Measurements from ENCODE around the gene LRFN4. TPM values are rescaled to one million over a fixed set of nuclear protein-coding genes. Genes with fewer than 3 reads are reported as not detected.

Gene LRFN4
- total RNA-seq, 1 experiment from 2014 or later = 66.7 TPM

- Histone ChIP-seq H4K20me1 (ENCODE audit: control insufficient read depth, insufficient read depth, insufficient read length) (no peaks in the 10 kb centered on the region), H3K18ac (ENCODE audit: insufficient read length, low read depth, low read length) (no peak overlapping the region), H2AK5ac (ENCODE audit: insufficient read length, low read length) (no peak overlapping the region), H2BK12ac (ENCODE audit: insufficient read length, low read depth, low read length) (no peak overlapping the region), H4K5ac (ENCODE audit: insufficient read length, low read depth, low read length) (no peak overlapping the region), H3K79me1 (ENCODE audit: insufficient read depth, low read depth, low read length, poor library complexity, severe bottlenecking) (no peaks in the 10 kb centered on the region), H2BK20ac (ENCODE audit: low read depth, low read length, poor library complexity, severe bottlenecking) (no peak overlapping the region), H3T11ph (ENCODE audit: low read length) (no peak overlapping the region), H3K4ac (ENCODE audit: low read depth, low read length) (no peak overlapping the region), H4K8ac (replicated peaks; ENCODE audit: insufficient read length, low read depth, low read length) (no peak overlapping the region), H2BK120ac (ENCODE audit: low read depth, low read length, poor library complexity, severe bottlenecking) (no peak overlapping the region), H4K91ac (ENCODE audit: insufficient read length, low read depth, low read length) (no peak overlapping the region), H2AFZ (ENCODE audit: low read length) (no peak overlapping the region), H3K23me2 (ENCODE audit: insufficient read length, low read depth, low read length, poor library complexity, severe bottlenecking) (no peaks in the 10 kb centered on the region), H3K4me2 (ENCODE audit: insufficient read depth, insufficient read length, low read length) (no peak overlapping the region), H3K23ac (ENCODE audit: insufficient read length, low read depth, low read length) (no peak overlapping the region), H3K27ac (ENCODE audit: insufficient read length, low read depth, low read length) (no peak overlapping the region), H2BK15ac (ENCODE audit: low read depth, low read length) (no peak overlapping the region), H3K9me3 (ENCODE audit: control insufficient read depth, low read depth, low read length) (no peaks in the 10 kb centered on the region), H3K4me1 (ENCODE audit: insufficient read depth, low read length) (no peaks in the 10 kb centered on the region), H3K56ac (ENCODE audit: insufficient read length, low read depth, low read length) (no peak overlapping the region), H3K14ac (ENCODE audit: insufficient read depth, low read length) (no peak overlapping the region), H2BK5ac (ENCODE audit: insufficient read length, low read length) (no peak overlapping the region), H3K9ac (ENCODE audit: extremely low read depth, insufficient read length, low read length) (no peak overlapping the region), H3K79me2 (ENCODE audit: insufficient read depth, low read length) (no peaks in the 10 kb centered on the region), H3K27me3 (ENCODE audit: insufficient read depth, low read length) (no peaks in the 10 kb centered on the region)
- no CpG with 5 or more reads among the region's 23 CpGs for WGBS (ENCODE audit: extremely low coverage, insufficient read length, low lambda C conversion rate)
- DNase-seq = no peak
- Mint-ChIP-seq H3K4me1 (peaks cover 11 to 22% of the 10 kb centered on the region in 2 experiments), H3K4me3 (no peak overlapping the region), H3K27ac (no peak overlapping the region), H3K9me3 (no peaks in the 10 kb centered on the region), H3K36me3 (ENCODE audit: insufficient read depth in 1 of 3, low read depth in 3 of 3) (peaks cover 0 to 8% (median 3%) of the 10 kb centered on the region in 3 experiments; a peak in 3 of 7 replicates), H3K27me3 (ENCODE audit: low read depth) (no peaks in the 10 kb centered on the region)
- no peak for TF ChIP-seq CTCF (conservative IDR thresholded peaks at IDR 0.05)
Observed at GRCh38 chr11:66866007-66866406, 9.1 kb downstream of the LRFN4 start.

All from H9 (cell line).